ENCODE results near the gene CFAP92. TPM values are rescaled to one million over a fixed set of nuclear protein-coding genes. Genes with fewer than 3 reads are reported as not detected.
A peak's percentile ranks its signal among the peaks of the same experiment; 100 is the strongest.
"Not testable (repeated sequence)": the region's sequence is repeated elsewhere in the genome, so short reads cannot be mapped to it uniquely, and the experiment has no call there.

The CFAP92 gene
- total RNA-seq, 1 donor from 2014 or later: 8.7 TPM

DNA sequence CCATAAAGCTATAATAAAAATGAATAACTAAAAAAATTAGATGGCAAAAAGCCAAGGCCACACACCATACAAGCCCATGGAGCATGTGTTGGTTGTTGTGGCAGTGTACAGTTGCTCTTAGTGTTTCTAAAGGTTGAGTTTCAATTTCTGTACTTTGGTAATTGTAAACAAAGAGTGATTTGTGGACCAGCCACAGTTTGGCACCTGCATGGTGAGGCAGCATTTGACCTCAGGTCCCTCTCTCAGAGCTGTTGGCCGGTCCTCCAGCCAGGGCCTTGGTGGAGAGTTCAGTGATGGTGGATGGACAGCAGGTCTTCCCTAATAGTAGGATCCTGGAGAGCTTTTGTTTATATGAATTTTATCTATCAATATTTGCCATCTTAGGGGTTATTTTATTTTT lies 108.9 kb downstream of the CFAP92 start:
- H3K9me3 Mint-ChIP-seq: no peaks in the 10 kb centered on the region
- DNase-seq (ENCODE audit: low read depth, low spot score): no peak

DNA sequence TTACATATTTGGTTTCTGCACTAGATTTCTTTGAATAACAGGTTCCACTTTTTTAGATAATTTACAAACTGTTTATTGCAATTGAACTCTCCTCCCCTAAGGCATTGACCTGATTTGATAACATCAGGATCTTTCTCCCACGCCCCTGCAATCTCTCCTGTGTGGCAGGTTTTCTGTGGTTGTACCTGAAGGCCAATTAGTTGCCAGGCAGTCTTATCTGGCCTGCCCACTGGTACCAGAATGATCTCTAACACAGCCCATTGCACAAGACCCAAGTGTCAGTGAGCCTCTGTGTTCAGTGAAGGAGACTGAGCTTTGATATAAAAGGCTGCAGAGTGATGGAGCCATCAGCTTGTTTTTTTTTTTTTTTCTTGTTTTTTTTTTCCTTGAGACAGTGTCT lies 111.2 kb downstream of the CFAP92 start:
- no peak for DNase-seq (ENCODE audit: low read depth, low spot score)
- H3K36me3 Mint-ChIP-seq (ENCODE audit: low read depth): peaks cover 6% of the 10 kb centered on the region
- H3K27ac Mint-ChIP-seq (ENCODE audit: unreplicated experiment): no peak overlapping the region
- H3K27me3 Mint-ChIP-seq (ENCODE audit: low read depth): no peaks in the 10 kb centered on the region
- TF ChIP-seq, protein P1, sequence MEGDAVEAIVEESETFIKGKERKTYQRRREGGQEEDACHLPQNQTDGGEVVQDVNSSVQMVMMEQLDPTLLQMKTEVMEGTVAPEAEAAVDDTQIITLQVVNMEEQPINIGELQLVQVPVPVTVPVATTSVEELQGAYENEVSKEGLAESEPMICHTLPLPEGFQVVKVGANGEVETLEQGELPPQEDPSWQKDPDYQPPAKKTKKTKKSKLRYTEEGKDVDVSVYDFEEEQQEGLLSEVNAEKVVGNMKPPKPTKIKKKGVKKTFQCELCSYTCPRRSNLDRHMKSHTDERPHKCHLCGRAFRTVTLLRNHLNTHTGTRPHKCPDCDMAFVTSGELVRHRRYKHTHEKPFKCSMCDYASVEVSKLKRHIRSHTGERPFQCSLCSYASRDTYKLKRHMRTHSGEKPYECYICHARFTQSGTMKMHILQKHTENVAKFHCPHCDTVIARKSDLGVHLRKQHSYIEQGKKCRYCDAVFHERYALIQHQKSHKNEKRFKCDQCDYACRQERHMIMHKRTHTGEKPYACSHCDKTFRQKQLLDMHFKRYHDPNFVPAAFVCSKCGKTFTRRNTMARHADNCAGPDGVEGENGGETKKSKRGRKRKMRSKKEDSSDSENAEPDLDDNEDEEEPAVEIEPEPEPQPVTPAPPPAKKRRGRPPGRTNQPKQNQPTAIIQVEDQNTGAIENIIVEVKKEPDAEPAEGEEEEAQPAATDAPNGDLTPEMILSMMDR (conservative IDR thresholded peaks at IDR 0.05): no peak
- peaks cover 47% of the 10 kb centered on the region for H3K4me1 Mint-ChIP-seq
- H3K4me3 Mint-ChIP-seq: peak overlapping the region; percentile 95
- H3K9me3 Mint-ChIP-seq: no peaks in the 10 kb centered on the region

More for the DNA sequence above, 108.9 kb downstream of the CFAP92 start:
- Mint-ChIP-seq H3K4me1 (peaks cover 30% of the 10 kb centered on the region), H3K36me3 (ENCODE audit: low read depth) (peaks cover 6% of the 10 kb centered on the region), H3K27me3 (ENCODE audit: low read depth) (no peaks in the 10 kb centered on the region), H3K4me3 (no peak overlapping the region), H3K27ac (ENCODE audit: unreplicated experiment) (no peak overlapping the region)
- TF ChIP-seq, protein P1 (conservative IDR thresholded peaks at IDR 0.05): no peak

DNA sequence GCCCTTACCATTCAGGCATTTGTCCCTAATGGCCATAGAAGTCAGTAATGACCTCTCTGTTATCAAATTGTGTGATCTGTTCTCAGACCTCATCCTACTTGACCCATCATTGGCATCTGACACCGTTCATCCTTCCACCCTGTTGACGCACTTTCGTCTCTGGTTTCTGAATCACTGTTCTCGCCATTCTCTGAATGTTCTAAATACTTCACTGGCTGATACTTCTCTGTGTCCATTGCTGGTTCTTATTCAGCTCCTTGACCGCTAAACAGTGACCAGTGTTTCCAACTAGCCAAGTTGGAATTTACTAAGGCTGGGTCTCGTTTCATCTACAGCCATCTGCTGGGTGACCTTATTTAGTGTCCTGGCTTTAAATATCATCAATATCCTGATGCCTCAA lies 112.3 kb downstream of the CFAP92 start:
- Mint-ChIP-seq H3K36me3 (ENCODE audit: low read depth) (peaks cover 6% of the 10 kb centered on the region), H3K9me3 (no peaks in the 10 kb centered on the region), H3K4me1 (peaks cover 50% of the 10 kb centered on the region), H3K27me3 (ENCODE audit: low read depth) (no peaks in the 10 kb centered on the region), H3K27ac (ENCODE audit: unreplicated experiment) (no peak overlapping the region), H3K4me3 (peak overlapping the region; percentile 95)
- no peak for DNase-seq (ENCODE audit: low read depth, low spot score)
- TF ChIP-seq, protein P1 (conservative IDR thresholded peaks at IDR 0.05): no peak

DNA sequence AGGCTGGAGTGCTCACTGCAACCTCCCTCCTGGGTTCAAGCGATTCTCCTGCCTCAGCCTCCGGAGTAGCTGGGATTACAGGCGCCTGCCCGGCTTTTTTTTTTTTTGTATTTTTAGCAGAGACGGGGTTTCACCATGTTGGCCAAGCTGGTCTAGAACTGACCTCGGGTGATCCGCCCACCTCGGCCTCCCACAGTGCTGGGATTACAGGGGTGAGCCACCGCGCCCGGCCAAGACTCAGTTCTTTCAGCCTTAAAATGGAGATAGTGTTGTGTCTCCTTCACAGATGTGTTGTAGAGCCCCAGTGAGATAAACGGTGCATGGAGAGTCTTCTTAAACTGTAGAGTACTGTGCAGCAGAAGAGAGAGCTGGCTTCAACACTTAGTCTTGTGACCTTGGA lies 113.4 kb downstream of the CFAP92 start:
- H3K4me1 Mint-ChIP-seq: peaks cover 54% of the 10 kb centered on the region
- H3K9me3 Mint-ChIP-seq; H3K27me3 Mint-ChIP-seq (ENCODE audit: low read depth); DNase-seq (ENCODE audit: low read depth, low spot score); H3K27ac Mint-ChIP-seq (ENCODE audit: unreplicated experiment); H3K36me3 Mint-ChIP-seq (ENCODE audit: low read depth): not testable (repeated sequence)
- peak overlapping the region; percentile 95 for H3K4me3 Mint-ChIP-seq

DNA sequence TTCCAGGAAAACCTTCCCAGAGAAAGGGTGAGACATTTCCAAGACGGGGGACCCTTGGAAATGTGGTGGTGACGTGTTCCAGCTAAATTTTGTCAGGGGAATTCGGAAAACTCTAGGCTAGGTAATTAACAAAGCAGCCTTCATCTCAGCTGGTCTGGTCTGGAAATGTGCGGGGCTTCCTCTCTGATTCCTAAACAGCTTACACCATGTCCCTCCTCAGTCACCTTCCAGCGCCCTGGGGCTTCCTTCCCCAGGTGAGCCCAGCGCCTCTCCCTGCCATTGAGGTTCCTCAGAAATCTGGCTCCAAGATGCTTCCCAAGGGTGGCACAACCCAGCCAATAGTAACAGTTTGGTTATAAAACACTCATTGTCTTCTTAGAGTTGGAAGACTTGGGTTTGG lies 113.9 kb downstream of the CFAP92 start:
- H3K27ac Mint-ChIP-seq (ENCODE audit: unreplicated experiment): peak overlapping the region; percentile 98
- no peaks in the 10 kb centered on the region for H3K9me3 Mint-ChIP-seq
- H3K36me3 Mint-ChIP-seq (ENCODE audit: low read depth): peaks cover 4% of the 10 kb centered on the region
- no peak for DNase-seq (ENCODE audit: low read depth, low spot score)
- H3K27me3 Mint-ChIP-seq (ENCODE audit: low read depth): no peaks in the 10 kb centered on the region
- peaks cover 54% of the 10 kb centered on the region for H3K4me1 Mint-ChIP-seq
- TF ChIP-seq, protein P1 (conservative IDR thresholded peaks at IDR 0.05): no peak
- peak overlapping the region; percentile 95 for H3K4me3 Mint-ChIP-seq

DNA sequence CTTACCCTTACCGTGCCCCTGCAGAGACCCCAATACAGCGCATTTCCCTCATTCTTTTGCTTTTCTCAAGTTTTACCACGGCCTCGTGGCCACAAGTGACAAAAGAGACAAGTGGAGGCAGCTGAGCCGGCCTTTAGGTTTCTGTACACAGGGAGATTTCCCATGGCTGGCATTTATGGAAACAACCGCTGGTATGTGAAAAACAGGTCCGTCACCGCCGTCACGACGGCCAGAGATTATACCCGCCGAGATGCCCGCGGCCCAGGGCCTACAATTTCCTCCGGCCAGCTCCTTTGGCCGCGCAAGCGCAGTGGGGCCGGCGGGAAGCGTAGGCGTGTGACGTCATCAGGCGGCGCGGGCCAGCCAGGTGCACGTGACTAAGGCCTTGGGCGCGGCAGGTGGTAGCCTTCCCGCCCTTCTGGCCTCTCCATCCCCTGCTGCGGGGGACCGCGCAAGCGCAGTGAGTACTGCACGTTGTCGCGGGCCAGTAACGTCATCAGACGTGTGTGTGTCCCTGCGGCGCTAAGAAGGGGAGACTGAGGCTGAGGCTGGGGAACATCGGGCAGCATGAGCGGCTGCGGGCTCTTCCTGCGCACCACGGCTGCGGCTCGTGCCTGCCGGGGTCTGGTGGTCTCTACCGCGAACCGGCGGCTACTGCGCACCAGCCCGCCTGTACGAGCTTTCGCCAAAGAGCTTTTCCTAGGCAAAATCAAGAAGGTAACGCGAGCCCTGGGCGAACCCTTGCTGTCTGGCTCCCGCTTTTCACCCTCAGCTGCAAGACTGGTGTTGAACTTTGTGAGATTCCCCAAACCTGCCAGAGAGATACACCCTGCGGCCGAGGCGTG lies 114.5 kb downstream of the CFAP92 start, which contains the start of gene ACAD9:
Gene ACAD9 (plus strand): TSS at position 496 of the 845 bp plus-strand sequence. CDS start 72 bp downstream, at position 568.
- TF ChIP-seq, protein P1 (conservative IDR thresholded peaks at IDR 0.05): no peak
- DNase-seq (ENCODE audit: low read depth, low spot score): peak; percentile 97
- peak within 1 kb of the TSS; percentile 98 for H3K27ac Mint-ChIP-seq (ENCODE audit: unreplicated experiment)
- H3K4me3 Mint-ChIP-seq: peak within 1 kb of the TSS; percentile 95
- H3K9me3 Mint-ChIP-seq: no peaks in the 10 kb centered on the region
- peaks cover 3% of the 10 kb centered on the region for H3K27me3 Mint-ChIP-seq (ENCODE audit: low read depth)
- peaks cover 3% of the 10 kb centered on the region for H3K36me3 Mint-ChIP-seq (ENCODE audit: low read depth)
- H3K4me1 Mint-ChIP-seq: peaks cover 54% of the 10 kb centered on the region
